HL-60/S4 (cell line): Measurements from ENCODE around the gene CDH13.

Experiments used
- in situ Hi-C: fragments of 300-500 bp; cut with MboI; formaldehyde crosslinking; loops from 2 replicates; pipeline ENCODE4 v1.14.3; 2022; ENCODE audit warnings: low sequenced_read_pairs

Gene CDH13

DNA sequence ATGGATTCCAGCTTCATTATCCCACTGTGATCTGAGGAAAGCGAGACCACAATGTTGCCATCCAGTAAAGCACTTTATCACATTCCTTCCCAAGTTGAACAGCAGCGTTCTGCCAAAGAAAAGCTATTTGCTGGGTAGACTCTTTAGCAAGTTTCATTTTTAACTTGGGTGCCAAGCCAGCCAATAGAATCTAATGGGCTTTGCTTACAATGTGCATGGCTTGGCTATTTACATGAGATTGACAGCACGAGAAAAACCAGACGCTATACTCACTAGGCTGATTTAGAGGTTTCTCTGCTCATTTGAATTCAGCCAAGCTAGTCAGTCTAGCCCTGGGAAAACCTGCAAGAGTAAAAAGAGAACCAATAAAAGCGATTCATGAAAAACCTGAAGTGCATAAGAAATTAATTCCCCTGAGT lies 108.9 kb downstream of the CDH13 start:
- in situ Hi-C loops, result no loop called here

DNA sequence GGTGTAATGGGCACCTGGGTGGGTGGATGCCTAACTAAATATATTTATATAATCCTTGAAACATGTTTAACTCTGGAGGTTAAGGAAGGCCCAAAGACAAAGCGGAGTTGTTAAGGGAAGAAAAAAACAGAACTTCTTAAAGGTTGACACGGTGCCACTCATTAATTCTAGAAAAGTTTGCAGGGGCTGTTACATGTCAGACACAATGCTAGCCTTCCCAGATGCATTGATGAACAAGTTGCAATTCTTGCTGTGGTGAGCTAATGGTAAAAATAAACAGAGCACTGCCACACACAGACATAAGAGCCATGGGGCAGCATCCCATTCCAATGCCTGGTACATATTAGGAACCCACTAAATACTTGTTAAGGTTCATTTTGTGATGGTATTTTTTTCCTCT lies 109.5 kb downstream of the CDH13 start:
- in situ Hi-C loops, result no loop called here

DNA sequence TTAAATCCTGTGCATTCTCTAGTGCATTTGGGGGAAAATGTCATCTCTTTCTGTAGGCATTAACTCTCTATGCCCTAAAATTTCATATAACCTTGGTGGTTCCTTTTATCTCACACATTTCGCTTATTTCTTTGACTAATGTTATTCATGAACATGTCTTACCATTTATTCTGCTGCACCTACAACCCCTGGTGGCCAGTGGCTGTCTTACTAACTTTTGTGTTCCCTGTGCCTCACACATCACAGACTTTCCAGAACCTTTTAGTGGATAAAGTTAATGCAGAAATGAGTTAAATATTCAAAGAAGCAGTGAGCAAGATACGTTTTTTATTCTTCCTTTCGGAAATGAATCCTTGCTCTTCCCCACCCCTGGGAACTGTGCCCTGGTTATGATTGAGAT lies 111.9 kb downstream of the CDH13 start:
- in situ Hi-C loops, result no loop called here

DNA sequence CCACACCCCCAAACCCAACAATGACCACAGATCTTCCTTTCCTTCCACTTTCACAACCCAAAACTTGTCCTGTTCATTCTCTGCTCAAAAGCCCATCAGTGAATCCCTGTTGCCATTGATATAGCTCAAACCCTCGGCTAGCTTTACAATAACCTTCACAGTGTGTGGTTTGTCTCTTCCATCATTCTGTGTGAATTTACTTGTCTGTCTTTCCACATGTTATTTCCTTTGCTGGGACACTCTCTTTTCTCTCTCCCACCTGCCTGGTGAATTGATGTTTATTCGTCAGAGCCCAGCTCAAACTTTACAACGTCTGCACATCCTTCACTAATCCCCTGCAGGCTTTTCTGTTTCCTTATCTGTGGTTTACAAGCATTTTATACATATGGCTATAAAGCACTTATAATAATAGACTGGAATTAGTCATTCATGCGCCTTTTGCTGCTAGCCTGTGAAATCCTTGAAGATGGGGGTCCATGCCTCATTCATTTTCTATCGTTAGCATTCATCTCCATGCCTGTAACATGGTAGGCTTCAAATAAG lies 114.4 kb downstream of the CDH13 start:
- in situ Hi-C loops, result no loop called here

DNA sequence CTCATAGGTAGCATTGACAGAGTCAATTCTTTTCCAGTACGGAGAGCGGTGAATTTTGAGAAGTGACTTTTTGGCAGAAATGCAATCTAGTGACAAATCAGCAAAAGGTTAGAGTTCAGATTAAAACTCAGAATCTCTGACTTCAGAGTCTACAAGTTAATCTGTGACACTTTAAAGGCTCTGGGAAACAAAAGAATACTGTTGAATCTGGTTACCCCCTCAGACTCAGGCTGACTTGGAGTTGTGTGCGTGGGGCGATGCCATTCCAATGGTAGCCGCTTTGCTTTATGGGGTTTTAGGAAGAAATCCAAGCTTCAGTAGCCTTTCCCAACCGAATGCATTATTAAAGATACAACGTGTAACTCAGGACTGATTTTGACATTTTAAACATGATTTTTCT lies 118.2 kb downstream of the CDH13 start:
- in situ Hi-C loops, result no loop called here

DNA sequence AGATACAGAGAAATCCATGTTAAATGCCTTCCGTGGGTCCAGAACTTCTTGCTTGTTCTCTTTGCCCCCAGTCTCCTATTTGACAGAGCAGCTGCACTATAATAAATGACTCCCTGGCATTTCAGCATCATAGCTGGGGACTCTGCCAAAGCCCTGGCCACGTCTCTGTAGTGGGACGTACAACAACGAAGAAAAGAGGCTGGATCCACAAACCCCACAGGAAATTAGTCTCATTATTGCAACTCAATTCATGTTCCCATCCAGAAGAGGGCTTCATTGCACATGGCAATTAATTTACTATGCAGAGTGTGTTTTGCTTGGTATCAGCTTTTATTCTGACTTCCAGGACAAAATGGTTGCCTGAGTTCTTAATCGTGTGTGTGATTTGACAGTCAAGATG lies 121.3 kb downstream of the CDH13 start:
- in situ Hi-C loops, result no loop called here

DNA sequence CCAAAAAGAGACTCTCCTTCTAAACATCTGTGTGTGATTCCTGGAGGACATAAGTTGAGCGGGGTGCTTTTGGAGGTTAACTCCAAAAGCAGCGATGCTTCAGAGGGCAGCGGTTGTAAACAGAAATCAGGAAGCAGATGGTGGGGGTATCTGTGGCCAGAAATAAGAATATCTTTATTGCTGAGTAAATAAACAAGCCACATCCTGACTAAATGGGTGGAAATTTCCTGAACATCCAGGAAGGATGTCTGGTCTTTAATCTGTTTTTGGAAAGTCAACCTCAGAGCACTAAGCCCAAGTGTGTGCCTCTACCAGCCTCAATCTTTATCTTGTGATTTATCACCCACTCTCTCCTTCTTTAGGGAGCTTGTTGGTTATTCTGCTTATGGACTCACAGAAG lies 123.3 kb downstream of the CDH13 start:
- in situ Hi-C loops, result no loop called here

DNA sequence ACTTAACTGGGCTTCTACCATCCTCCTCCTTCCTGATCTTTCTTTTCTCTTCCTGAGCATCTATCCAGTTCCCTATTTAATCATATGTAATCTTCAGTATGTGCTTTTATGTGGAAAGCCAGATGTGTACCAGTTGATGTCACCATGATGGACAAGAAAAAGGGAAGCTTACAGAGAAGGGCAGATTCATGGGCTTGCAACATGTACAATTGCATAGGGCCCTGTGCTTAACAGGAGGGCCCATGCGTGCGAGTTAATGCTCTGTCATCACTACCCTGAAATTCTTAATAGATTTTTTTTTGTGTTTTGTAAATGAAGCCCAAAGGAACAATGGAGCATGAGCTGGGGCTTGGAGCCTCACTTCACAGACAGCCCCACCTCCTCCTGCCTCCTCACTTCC lies 124.3 kb downstream of the CDH13 start:
- in situ Hi-C loops, result no loop called here

DNA sequence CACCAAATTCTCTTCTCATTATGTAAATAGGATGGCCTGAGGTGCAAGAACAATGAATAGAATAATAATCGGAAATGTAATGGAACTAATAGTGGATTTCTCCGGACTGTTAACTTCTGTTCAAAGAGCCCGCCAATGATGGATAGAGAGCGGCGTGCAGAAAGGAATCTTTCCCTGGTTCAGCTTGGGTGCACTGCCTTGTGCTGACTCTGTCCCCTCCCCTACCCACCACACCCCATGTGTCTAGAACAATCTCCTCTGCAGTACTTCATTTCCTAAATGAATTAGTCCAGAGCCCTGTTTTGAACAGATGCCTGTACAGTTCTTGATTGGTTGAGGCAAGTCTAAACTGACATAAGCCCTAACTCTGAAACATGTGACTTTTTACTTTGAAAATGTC lies 125.4 kb downstream of the CDH13 start:
- in situ Hi-C loops, result no loop called here

DNA sequence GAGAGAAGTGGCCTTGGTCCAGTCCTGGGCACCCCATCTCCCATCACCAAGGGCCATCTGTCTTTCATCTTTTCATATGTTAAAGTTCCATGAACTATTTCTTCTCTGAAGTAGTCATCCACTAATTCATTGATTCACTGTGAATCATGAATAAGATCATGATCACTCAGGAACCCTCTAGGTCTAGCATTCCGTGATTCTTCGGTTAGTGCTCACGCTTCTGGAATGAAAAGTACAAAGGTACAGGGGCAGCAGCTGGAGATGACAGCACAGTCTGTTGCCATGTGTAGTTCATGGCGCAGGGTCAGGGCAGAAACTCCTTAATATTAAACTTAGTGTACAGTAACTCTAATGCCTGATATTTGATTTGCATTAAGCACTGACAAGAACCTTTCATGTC lies 127.1 kb downstream of the CDH13 start:
- in situ Hi-C loops, result no loop called here

DNA sequence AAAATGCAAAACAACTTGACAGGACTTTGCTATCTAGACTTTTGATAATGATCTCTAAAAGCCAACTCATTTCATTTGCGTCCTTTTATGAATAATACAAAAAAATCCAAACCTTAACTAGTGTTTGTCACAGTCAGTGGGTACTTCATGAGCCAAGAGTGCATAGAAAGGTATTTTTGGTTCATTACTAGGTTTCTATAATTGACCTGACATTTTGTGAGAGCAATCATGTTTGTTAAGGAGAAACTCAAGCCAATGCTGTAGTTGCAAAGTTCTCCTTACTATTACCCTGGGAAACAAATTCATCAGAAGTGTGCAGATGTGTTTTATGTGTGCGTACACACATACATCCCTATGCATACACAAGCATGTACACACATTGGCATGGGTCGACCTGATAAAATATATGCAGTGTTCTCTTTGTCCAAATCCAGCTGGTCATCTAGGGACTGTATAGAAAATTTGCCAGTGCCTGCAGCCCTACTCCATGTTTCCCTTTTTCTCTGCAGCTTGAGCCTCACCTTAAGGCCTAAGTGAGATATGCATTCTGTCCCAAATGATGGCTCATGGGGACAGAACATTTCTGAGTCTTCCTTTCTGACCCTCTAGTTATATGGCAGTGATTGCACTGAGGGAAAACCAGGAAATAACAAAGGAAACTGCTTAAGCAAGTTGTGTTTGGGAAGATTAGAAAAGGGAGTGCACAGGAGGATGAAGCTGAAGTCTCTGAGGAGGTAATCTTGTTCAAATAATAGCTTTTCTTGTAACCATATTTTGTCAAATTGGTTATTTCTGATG lies 128.1 kb downstream of the CDH13 start:
- in situ Hi-C loops, result no loop called here

DNA sequence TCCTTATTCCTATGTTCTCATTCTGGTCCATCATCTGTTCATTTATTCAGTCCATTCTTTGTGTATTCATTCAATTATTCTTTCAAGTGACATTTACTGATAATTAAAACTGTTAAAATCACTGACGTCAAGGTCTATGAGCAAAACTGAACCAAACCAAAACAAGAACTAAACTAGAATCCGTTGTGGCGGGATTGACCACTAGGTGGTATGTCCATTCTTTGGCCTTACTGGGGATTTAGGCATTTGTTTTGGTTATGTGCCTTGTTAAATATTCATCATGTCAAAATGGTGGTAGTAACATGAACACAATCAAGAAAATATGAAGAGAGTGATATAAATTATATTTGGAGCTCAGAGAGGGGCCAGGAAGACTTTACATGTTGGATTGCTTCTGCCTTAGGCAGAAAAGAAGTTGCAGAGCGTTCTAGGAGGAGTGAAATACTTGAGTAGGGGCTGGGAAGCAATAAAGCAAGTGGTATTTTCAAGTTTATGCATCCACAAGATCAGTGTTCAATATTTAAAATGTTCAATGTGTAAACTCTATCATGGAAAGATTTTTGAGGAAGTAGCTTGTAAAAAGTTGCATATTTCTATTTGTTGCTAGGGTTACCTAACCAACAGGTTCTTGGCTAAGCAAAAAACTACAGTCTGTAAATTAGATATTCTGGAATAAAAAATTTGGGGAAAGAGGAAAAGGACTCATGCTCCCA lies 129.0 kb downstream of the CDH13 start:
- in situ Hi-C loops, result no loop called here

DNA sequence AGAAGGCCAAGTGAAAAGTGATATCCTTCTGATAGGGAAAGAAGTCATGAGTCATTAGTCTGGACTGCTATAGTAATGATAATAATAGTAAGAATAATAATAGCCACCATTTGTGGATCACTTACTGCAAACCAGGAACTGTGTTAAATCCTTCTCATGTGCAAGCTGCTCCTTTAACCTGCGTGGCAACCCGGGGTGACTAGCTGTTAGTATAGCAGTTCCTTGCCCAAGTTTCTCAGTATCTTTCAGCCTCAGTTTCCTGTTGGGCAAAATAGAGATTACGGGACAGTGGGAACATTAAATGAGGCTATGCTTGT lies 129.5 kb downstream of the CDH13 start:
- in situ Hi-C loops, result no loop called here

DNA sequence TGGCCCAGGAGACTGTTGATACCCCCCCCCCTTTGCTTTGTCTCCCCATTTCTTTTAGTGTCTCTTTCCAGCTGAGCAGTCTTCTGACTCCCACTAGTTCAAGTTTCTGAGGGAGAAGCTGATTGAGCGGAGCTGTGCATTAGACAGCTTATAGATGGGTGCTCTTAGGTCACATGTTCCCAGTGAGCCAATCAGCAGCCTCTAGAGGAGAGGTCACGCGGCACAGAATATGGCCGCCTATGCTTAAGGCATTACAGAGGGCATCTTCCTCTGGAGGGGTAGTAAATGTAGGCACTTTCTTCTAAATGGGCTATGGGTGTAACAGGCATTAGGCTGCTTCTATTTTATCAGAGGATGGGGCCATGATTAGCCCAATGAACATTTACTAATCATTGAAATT lies 131.6 kb downstream of the CDH13 start:
- in situ Hi-C loops, result no loop called here

DNA sequence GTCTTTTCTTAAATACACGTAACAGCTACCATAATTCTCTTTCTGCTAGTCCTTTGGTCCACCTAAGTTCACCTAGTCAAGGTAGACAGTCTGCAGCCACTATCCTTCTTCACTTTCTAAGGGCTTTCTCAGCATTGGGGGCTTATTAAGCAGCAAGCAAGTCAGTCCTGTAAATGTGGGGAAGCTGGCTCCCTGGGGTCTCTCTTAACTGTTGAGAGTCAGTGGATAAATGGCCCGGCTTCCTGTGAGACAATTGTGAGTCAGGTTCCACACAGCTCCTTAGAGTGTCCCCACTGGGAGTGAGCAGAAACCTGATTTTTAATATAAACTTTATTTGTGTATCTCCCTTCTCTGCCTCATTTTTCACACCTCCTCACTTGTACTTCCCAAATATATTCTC lies 132.1 kb downstream of the CDH13 start:
- in situ Hi-C loops, result no loop called here

DNA sequence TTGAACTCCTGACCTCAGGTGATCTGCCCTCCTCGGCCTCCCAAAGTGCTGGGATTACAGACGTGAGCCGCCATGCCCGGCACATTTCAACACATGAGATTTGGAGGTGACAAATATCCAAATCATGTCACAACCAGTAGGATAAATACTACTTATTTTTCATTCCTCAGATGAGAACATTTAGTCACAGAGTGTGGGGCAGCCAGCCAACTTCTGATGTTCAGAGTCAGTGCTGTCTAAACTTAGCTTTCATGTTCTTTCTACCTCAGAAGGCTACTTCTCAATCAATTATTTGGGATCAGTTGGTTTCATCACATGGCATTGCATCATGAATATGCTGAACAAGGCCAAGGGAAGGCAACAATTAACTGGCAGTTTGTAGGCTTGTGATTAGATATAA lies 134.5 kb downstream of the CDH13 start:
- in situ Hi-C loops, result no loop called here

DNA sequence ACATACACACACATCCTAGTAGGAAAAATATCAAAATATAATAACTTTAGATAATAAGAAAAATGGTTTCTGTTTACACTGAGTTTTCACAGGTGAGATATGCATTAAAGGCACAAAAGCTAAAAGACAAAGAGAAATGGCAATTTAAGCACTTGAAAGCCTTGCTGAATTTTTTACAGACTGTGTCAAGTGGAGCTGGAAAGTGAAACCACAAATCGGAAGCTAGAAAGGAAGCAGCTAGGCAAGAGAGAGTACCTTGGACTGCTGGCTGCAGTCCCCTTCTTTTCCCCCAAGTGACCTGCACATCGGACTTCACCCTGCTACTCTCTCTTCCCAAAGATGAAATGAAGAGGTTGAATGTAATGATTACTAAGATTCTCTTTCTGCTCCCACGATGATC lies 135.1 kb downstream of the CDH13 start:
- in situ Hi-C loops, result no loop called here

DNA sequence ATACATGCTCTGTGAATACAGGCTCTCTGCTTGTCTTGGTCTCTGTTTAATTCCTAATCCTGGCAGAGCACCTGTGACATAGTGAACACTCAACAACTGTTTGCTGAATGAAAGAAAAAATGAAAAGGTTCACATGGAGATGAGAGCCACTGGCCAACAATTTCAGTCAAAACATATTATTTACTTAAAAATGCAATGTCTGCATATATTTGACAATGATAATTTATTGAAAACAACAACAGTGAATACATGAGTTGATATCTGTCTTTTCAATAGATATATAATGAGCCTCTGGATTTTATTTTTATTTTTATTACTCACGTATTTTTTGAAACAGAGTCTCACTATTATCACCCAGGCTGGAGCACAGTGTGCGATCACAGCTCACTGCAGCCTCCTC lies 136.6 kb downstream of the CDH13 start:
- in situ Hi-C loops, result no loop called here

DNA sequence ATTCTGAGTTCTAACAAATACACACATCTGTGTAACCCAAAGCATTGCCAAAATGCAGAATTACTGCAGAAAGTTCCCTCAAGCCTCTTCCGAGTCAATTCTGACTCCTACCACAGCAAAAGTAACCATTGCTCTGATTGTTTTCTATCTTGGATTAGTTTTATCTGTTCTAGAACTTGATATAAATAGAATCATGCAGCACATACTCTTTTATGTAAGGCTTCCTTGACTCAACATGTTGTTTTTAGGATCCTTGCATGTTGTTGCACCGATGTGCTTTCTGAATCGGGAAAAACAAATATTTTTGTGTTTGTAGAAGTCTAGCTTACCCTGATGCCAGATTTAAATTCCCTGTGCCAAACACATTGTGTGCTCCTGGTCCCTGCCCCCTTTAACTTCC lies 140.4 kb downstream of the CDH13 start:
- in situ Hi-C loops, result no loop called here

DNA sequence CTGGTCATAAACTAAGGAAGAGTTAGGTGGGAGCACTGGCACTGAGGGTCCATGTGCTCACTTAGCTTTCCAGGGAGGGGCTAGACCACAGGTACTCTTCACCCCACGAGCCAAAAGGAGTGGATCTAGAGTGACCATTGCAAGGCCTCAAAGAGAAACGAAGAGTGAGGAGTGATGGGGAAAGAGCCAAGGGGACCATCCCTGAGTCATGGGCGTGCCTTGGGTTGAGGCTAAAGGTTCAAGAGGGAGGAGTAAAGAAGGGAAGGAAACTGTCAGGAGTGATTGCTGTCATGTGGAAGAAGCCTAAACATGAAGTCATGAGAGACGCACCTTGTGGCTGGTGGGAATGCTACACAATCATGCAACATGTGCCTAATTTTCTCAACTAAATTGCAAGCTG lies 141.0 kb downstream of the CDH13 start:
- in situ Hi-C loops, result no loop called here

DNA sequence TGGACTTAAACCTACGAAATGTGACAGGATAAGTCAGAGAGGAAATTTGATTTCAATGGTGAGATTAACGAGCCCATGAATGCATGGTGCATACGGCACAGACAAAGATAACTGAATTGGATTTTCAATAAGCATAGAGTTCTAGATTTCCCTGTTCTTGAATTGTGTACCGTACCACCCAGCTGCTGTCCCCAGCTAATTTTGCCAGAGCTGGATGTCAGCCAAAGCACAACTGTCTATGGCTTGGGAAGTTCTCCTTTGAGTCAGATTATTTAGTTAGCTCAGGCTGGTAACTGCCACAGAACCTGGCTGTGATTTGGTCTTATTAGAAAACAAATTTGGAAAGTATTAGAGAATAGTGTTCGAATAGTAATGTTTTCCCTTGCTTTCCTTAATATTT lies 143.1 kb downstream of the CDH13 start:
- in situ Hi-C loops, result no loop called here

DNA sequence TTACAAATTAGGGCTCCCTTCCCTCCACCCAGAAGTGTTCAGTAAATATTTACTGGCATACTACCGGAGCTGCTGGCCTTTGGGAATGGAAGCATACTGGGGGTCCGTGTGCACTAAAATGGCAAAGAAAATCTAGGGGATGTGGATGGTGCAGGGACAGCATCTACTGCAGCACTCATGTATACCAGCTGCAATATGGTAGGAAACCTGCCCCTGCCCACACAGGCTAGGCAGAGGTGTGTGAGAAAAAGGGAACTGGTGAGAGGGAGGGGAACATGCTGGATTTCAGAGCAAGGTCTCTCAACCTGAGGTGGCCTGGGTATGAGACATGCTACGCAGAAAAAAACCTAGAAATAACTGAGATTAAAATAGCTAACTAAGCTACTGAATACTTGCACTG lies 145.4 kb downstream of the CDH13 start:
- in situ Hi-C loops, result no loop called here

DNA sequence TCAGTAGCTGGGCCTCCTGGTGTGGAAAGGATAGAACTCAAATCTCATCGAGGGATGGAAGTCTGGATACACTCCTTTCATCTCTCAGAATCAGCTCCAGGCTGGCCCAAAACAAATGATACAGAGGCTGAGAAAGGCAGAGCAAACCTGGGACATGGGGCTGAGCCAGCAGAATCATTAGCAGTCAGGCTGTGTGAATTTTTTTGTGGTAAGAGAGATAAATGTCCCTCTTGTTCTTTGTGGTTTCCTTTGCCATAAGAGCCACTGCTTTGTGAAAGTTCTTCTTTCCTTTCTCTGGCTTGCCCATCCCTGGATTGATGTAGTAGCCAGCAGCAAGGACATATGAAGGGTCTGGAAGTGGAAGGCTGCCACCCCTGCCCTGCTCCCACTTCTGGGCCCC lies 146.2 kb downstream of the CDH13 start:
- in situ Hi-C loops, result no loop called here
